Measurements from ENCODE around the gene SETBP1. TPM values are rescaled to one million over a fixed set of nuclear protein-coding genes. Genes with fewer than 3 reads are reported as not detected.

SETBP1 gene
- total RNA-seq, 1 donor from 2014 or later = 72.8 TPM

DNA sequence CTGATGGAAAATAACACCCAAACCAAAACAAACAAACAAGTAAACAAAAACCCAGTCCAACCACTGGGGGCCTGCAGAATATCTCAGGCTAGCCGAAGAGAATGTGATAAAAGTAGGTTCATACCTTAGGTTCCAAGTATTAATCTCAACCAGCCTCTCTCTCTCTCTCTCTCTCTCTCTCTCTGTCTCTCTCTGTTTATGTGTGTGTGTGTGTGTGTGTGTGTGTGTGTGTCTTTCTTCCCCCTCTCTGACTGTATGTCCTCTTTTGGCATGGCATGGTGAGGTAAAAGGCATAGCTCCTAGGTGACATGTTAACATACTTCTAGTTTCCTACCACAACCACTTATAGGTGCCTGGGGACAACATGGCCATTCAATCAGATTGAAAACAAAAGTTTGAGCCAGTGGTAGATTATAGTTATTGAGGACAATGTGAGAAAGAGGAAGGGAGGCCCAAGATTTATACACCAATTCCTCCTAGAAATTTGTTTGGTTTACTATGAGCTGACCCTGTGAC lies 93.0 kb downstream of the SETBP1 start:
- H3K27ac Mint-ChIP-seq = no peak overlapping the region
- no peaks in the 10 kb centered on the region for H3K9me3 Mint-ChIP-seq
- no peak overlapping the region for H3K4me3 Mint-ChIP-seq
- ChIA-PET POLR2A (interaction anchor here (0.7 to 1.4 kb wide), 2 partner anchors 15 to 70 kb away, joined by 3 to 4 read pairs; no protein-coding TSS in a partner anchor), CTCF (interaction anchor here (1.5 kb wide), 1 partner anchor 439 kb away, joined by 3 read pairs; no protein-coding TSS in a partner anchor)
- intact Hi-C loops (cut with micrococcal nuclease) = loop anchor here (1.0 kb wide), 1 partner anchor 9 kb away; no protein-coding TSS in a partner anchor
- TF ChIP-seq, protein P1, sequence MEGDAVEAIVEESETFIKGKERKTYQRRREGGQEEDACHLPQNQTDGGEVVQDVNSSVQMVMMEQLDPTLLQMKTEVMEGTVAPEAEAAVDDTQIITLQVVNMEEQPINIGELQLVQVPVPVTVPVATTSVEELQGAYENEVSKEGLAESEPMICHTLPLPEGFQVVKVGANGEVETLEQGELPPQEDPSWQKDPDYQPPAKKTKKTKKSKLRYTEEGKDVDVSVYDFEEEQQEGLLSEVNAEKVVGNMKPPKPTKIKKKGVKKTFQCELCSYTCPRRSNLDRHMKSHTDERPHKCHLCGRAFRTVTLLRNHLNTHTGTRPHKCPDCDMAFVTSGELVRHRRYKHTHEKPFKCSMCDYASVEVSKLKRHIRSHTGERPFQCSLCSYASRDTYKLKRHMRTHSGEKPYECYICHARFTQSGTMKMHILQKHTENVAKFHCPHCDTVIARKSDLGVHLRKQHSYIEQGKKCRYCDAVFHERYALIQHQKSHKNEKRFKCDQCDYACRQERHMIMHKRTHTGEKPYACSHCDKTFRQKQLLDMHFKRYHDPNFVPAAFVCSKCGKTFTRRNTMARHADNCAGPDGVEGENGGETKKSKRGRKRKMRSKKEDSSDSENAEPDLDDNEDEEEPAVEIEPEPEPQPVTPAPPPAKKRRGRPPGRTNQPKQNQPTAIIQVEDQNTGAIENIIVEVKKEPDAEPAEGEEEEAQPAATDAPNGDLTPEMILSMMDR (IDR thresholded peaks at IDR 0.05) = no peak
- no peaks in the 10 kb centered on the region for H3K27me3 Mint-ChIP-seq
- DNase-seq (no peak), ATAC-seq (ENCODE audit: low read depth) (no peak)
- peaks cover 19% of the 10 kb centered on the region for H3K36me3 Mint-ChIP-seq (ENCODE audit: low read depth)
- peaks cover 86% of the 10 kb centered on the region for H3K4me1 Mint-ChIP-seq

DNA sequence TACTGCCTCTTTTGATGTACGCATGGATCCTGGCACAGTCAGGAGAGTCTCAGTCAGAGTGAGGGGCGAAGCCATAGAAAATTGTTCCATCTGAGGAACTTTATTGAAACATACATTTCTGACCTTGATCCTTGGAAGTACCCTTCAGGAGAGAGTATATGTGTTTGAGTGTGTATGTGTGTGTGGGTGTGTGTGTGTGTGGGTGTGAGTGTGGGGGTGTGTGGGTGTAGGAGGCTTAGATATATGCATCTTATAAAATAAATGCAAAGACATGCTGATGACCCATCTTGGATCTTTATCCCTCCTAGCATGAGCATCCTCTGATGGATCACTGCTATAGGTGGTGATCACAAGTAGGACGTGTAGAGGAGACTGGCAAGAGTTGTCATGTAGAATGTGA lies 93.5 kb downstream of the SETBP1 start:
- H3K9me3 Mint-ChIP-seq = no peaks in the 10 kb centered on the region
- POLR2A ChIA-PET = interaction anchor here (0.7 kb wide), 1 partner anchor 71 kb away, joined by 3 read pairs; no protein-coding TSS in a partner anchor
- peak overlapping the region; percentile 2 for H3K27ac Mint-ChIP-seq
- DNase-seq (no peak), ATAC-seq (ENCODE audit: low read depth) (no peak)
- peaks cover 15% of the 10 kb centered on the region for H3K36me3 Mint-ChIP-seq (ENCODE audit: low read depth)
- no peaks in the 10 kb centered on the region for H3K27me3 Mint-ChIP-seq
- TF ChIP-seq, protein P1 (IDR thresholded peaks at IDR 0.05) = no peak
- peaks cover 86% of the 10 kb centered on the region for H3K4me1 Mint-ChIP-seq
- H3K4me3 Mint-ChIP-seq = no peak overlapping the region
- CTCF ChIA-PET = interaction anchor here (1.5 kb wide), 1 partner anchor 438 kb away, joined by 3 read pairs; no protein-coding TSS in a partner anchor
- intact Hi-C loops (cut with micrococcal nuclease) = loop anchor here (1.0 kb wide), 1 partner anchor 8 kb away; no protein-coding TSS in a partner anchor

DNA sequence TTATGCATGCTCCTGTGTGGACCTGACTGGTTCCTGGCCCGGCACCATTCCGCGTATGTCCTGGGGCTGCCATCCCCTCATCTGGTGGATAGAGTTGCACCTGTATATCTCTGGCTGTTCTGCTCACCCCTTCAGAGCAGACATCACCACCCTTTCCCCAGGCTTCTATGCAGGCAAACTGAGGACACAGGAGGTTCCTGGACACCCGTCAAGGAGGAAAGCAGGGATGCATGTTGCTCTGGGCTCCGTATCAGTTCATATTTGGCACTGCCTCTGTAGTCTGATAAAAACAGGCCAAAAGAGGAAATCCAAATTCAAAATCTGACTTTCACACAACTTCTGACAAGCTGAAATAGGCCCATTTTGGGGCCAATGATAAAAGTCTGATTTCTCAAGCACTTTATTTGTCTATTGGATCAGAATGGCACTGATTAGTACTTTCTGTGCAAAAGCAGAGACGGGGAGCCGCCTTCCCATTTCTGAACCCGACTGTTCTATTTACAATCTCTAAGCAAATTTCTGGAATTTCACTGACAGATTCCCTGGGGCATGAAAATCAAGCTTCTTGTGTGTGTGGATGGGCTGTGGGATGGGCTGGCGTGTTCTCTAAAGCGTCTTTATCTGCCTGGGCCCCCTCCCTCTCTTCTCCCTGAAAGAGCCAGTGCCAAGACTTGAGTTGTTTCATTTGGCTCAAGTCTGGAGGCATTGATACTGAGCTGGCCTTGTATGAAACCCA lies 96.9 kb downstream of the SETBP1 start:
- Mint-ChIP-seq H3K36me3 (ENCODE audit: low read depth) (peaks cover 5% of the 10 kb centered on the region), H3K4me1 (peaks cover 84% of the 10 kb centered on the region), H3K9me3 (no peaks in the 10 kb centered on the region), H3K27me3 (no peaks in the 10 kb centered on the region), H3K27ac (peak overlapping the region; percentile 59), H3K4me3 (no peak overlapping the region)
- ATAC-seq (ENCODE audit: low read depth) (no peak), DNase-seq (no peak)
- intact Hi-C loops (cut with micrococcal nuclease) = no loop called here
- TF ChIP-seq, protein P1 (IDR thresholded peaks at IDR 0.05) = no peak
- ChIA-PET POLR2A (interaction anchor here (1.1 kb wide), 1 partner anchor 9 kb away, joined by 3 read pairs; no protein-coding TSS in a partner anchor), CTCF (no interaction called here)

DNA sequence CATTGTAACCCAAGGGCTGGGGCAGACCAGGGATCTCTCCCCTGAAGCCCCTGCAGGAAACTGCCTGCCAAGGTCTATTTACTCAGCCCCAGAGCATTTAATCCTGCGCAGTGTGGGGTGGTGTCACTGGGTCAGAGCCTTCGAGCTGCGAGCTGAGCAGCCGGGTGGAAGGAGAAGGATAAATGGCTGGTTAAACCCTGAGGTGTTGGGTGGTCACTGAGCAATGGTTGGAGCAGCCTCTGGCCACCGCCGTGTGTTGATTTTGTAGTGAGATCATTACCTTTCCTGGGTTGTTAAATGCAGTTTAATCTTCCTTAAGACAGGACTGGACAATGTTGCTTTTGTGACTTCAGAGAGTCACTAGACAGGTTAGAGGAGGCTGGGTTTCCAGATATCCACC lies 98.1 kb downstream of the SETBP1 start:
- Mint-ChIP-seq H3K36me3 (ENCODE audit: low read depth) (peaks cover 5% of the 10 kb centered on the region), H3K27ac (peak overlapping the region; percentile 65), H3K4me3 (no peak overlapping the region), H3K9me3 (no peaks in the 10 kb centered on the region), H3K27me3 (no peaks in the 10 kb centered on the region), H3K4me1 (peaks cover 81% of the 10 kb centered on the region)
- no peak for DNase-seq
- no peak for ATAC-seq (ENCODE audit: low read depth)
- ChIA-PET POLR2A (interaction anchor here (0.5 to 1.1 kb wide), 2 partner anchors 8 to 58 kb away, joined by 3 to 11 read pairs; no protein-coding TSS in a partner anchor), CTCF (no interaction called here)
- intact Hi-C loops (cut with micrococcal nuclease) = loop anchor here (1.0 kb wide), 1 partner anchor 7 kb away; no protein-coding TSS in a partner anchor
- TF ChIP-seq, protein P1 (IDR thresholded peaks at IDR 0.05) = no peak

DNA sequence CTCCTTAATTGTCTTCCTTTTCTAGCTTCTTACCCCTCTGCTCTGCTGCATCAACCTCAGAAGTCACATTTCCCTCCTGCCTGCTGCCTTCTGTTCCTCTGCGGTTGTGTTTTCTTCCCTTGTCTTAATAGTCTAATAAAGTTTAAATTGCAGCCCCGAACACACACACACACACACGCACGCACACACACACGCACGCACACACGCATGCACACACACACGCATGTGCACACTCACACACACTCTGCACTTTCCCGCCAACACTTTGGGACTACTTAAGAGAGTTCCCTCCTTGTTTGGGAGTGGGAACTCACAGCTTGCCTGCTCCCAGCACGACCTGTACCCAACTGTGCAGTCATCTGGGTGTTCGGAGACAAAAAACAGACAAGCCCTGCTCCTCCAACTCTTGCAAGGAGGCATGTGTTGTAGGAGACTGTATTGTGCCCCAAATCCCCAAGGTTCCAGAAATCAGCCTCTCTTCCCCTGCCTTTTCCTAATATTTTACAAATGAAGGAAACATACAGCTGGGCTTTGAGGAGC lies 99.1 kb downstream of the SETBP1 start:
- Mint-ChIP-seq H3K36me3 (ENCODE audit: low read depth) (peaks cover 2% of the 10 kb centered on the region), H3K4me3 (no peak overlapping the region), H3K27ac (no peak overlapping the region), H3K27me3 (no peaks in the 10 kb centered on the region), H3K4me1 (peaks cover 81% of the 10 kb centered on the region), H3K9me3 (no peaks in the 10 kb centered on the region)
- intact Hi-C loops (cut with micrococcal nuclease) = loop anchor here (1.0 kb wide), 1 partner anchor 9 kb away; no protein-coding TSS in a partner anchor
- DNase-seq (no peak), ATAC-seq (ENCODE audit: low read depth) (no peak)
- TF ChIP-seq, protein P1 (IDR thresholded peaks at IDR 0.05) = no peak
- POLR2A ChIA-PET = interaction anchor here (1.6 kb wide), 1 partner anchor 99 kb away, joined by 5 read pairs; the partner anchor contains the start of gene SETBP1
- CTCF ChIA-PET = no interaction called here
